GM06990 (cell line): ENCODE measurements around the gene SLC41A3.
"Not testable (repeated sequence)": the region's sequence is repeated elsewhere in the genome, so short reads cannot be mapped to it uniquely, and the experiment has no call there.

Source experiments
- DNase-seq: peaks from one replicate; pipeline ENCODE4 v3.0.0-alpha.2; 2011; ENCODE audit not compliant: insufficient read length; ENCODE audit errors: extremely low read depth
- H3K27me3 ChIP-seq: replicated peaks from 2 replicates; pipeline ENCODE4 v1.6.0; 2011; ENCODE audit warnings: low read length; ENCODE audit not compliant: control insufficient read depth, insufficient read depth
- H3K36me3 ChIP-seq: 2 replicates; pipeline ENCODE4 v1.5.1; 2011; ENCODE audit warnings: low read length; ENCODE audit not compliant: control insufficient read depth, insufficient read depth
- H3K4me3 ChIP-seq: replicated peaks from 2 replicates; pipeline ENCODE4 v1.5.1; 2011; ENCODE audit warnings: low read depth, mild to moderate bottlenecking, control low read depth, low read length
- CTCF ChIP-seq: IDR thresholded peaks from 2 replicates; pipeline ENCODE4 v1.5.1; 2011; ENCODE audit warnings: low read length, control low read depth, mild to moderate bottlenecking, inconsistent platforms; ENCODE audit not compliant: insufficient read depth, poor library complexity, severe bottlenecking

SLC41A3 gene

GRCh38 chr3:126100269-126100633 lies 16.3 kb upstream of the SLC41A3 start:
- H3K36me3 ChIP-seq: no peaks in the 10 kb centered on the region
- no peaks in the 10 kb centered on the region for H3K27me3 ChIP-seq
- no peak overlapping the region for H3K4me3 ChIP-seq
- DNase-seq: no peak
- no peak for TF ChIP-seq CTCF

GRCh38 chr3:126098391-126098858 lies 14.5 kb upstream of the SLC41A3 start:
- no peak overlapping the region for H3K4me3 ChIP-seq
- no peak for DNase-seq
- no peaks in the 10 kb centered on the region for H3K27me3 ChIP-seq
- no peak for TF ChIP-seq CTCF
- H3K36me3 ChIP-seq: no peaks in the 10 kb centered on the region

GRCh38 chr3:126097801-126098200 lies 13.9 kb upstream of the SLC41A3 start:
- no peak for DNase-seq
- Histone ChIP-seq H3K4me3 (no peak overlapping the region), H3K36me3 (no peaks in the 10 kb centered on the region), H3K27me3 (no peaks in the 10 kb centered on the region)
- TF ChIP-seq CTCF: no peak

- H3K36me3 ChIP-seq, H3K4me3 ChIP-seq, H3K27me3 ChIP-seq, DNase-seq: not testable (repeated sequence)
Measured at GRCh38 chr3:126096274-126096673, 12.3 kb upstream of the SLC41A3 start.

- DNase-seq, H3K4me3 ChIP-seq, H3K27me3 ChIP-seq, H3K36me3 ChIP-seq: not testable (repeated sequence)
Measured at GRCh38 chr3:126092128-126092527, 8.2 kb upstream of the SLC41A3 start.

GRCh38 chr3:126087552-126088175 lies 3.7 kb upstream of the SLC41A3 start:
- DNase-seq: no peak
- Histone ChIP-seq H3K36me3 (no peaks in the 10 kb centered on the region), H3K27me3 (no peaks in the 10 kb centered on the region), H3K4me3 (no peak overlapping the region)
- TF ChIP-seq CTCF: no peak

GRCh38 chr3:126085841-126086240 lies 1.9 kb upstream of the SLC41A3 start:
- Histone ChIP-seq H3K4me3 (no peak overlapping the region), H3K27me3 (no peaks in the 10 kb centered on the region), H3K36me3 (no peaks in the 10 kb centered on the region)
- no peak for TF ChIP-seq CTCF
- DNase-seq: no peak
